OCI-LY1 (cell line): ENCODE results near the gene DCBLD2.

Experiments
- CTCF ChIP-seq: fragments of 200-600 bp; sonication (generic), shearing (Covaris generic); IDR thresholded peaks from 2 replicates; pipeline ENCODE4 v1.5.1; 2017; ENCODE audit warnings: mild to moderate bottlenecking, antibody characterized with exemption, low read length, moderate library complexity, mixed read lengths
- EZH2 ChIP-seq: fragments of 200-600 bp; sonication (generic), shearing (Covaris generic); IDR thresholded peaks from 2 replicates; pipeline ENCODE4 v1.8.0; 2017; ENCODE audit warnings: borderline replicate concordance, mixed run types, mild to moderate bottlenecking, antibody characterized with exemption, low read length, moderate library complexity, mixed read lengths

- TF ChIP-seq CTCF, result peak; percentile 69
- no peak for TF ChIP-seq EZH2
Observed at GRCh38 chr3:98817547-98818041, 83.9 kb downstream of the DCBLD2 start.
